Stimulated activated CD8-positive, alpha-beta memory T cell treated with anti-CD3 and anti-CD28 coated beads, Interleukin-2, amount 100 ng/mL, for 1 hour (primary cell): ENCODE data around the gene SPPL3.
A peak's percentile ranks its signal among the peaks of the same experiment; 100 is the strongest.
"Not testable (repeated sequence)": the region's sequence is repeated elsewhere in the genome, so short reads cannot be mapped to it uniquely, and the experiment has no call there.

Experiments
- DNase-seq, 2 donors: peaks; one replicate each; pipeline ENCODE4 v3.0.0-alpha.2; 2020; ENCODE audit warnings: low read depth in 2 of 2

The SPPL3 gene, protein sequence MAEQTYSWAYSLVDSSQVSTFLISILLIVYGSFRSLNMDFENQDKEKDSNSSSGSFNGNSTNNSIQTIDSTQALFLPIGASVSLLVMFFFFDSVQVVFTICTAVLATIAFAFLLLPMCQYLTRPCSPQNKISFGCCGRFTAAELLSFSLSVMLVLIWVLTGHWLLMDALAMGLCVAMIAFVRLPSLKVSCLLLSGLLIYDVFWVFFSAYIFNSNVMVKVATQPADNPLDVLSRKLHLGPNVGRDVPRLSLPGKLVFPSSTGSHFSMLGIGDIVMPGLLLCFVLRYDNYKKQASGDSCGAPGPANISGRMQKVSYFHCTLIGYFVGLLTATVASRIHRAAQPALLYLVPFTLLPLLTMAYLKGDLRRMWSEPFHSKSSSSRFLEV

GRCh38 chr12:120904197-120904773 lies at the start of gene SPPL3:
TSS of gene SPPL3 (minus strand) at chr12:120904358. CDS start at chr12:120903867, 491 bp downstream.
- DNase-seq, result peak; percentile 85 to 86

- no peak for DNase-seq
Observed at GRCh38 chr12:120950807-120951206, 46.6 kb upstream of the SPPL3 start.

DNA sequence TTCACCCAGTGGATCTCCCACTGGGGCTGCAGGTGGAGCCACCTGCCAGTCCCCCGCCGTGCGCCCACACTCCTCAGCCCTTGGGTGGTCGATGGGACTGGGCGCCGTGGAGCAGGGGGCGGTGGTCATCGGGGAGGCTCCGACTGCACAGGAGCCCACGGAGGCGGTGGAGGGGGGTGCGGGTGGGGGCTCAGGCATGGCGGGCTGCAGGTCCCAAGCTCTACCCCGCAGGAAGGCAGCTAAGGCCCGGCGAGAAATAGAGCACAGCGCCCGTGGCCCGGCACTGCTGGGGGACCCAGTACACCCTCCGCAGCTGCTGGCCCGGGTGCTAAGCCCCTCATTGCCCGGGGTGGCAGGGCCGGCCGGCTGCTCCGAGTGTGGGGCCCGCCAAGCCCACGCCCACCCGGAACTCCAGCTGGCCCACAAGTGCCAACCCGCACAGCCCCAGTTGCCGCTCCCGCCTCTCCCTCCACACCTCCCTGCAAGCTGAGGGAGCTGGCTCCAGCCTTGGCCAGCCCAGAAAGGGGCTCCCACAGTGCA lies 46.2 kb upstream of the SPPL3 start:
- DNase-seq, result not testable (repeated sequence)

- DNase-seq, result not testable (repeated sequence)
Observed at GRCh38 chr12:120945516-120945915, 41.4 kb upstream of the SPPL3 start.

DNA sequence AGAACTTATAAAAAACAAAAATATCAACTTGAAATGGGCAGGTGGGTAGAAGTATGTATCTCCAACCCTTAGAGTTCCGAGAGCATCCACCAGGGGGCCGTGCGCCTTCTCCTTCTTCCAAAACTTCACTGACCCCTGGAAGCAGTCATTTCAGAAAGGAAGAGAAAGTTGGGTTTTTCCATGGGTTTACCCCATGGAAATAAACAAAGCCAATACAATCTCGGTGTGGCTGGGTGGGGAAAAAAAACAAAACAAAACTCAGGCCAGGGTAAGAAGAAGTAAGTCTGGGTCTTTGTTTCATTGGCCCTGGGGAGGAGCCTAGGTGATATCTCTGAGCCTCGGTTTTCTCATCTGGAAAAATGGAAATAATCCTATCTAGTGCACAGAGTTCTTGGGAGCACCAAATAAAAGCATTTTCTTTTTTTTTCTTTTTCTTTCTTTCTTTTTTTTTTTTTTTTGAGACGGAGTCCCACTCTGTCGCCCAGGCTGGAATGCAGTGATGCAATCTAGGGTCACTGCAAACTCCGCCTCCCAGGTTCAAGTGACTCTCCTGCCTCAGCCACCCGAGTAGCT lies 40.6 kb upstream of the SPPL3 start:
- DNase-seq, result peak; percentile 34 to 48

DNA sequence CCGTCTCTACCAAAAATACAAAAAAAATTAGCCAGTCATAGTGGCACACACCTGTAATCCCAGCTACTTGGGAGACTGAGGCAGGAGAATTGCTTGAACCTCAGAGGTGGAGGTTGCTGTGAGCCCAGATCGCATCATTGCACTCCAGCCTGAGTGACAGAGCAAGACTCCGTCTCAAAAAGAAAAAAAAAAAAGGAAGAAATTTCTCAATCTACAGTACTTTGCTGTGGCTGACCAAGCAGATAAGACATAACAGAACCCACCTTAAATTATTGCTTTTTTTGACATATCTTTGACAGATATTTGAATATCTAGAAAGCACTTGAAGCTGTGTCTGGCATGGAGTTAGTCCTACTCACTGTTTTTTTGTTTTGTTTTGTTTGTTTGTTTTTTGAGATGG lies 39.3 kb upstream of the SPPL3 start:
- DNase-seq, result no peak

DNA sequence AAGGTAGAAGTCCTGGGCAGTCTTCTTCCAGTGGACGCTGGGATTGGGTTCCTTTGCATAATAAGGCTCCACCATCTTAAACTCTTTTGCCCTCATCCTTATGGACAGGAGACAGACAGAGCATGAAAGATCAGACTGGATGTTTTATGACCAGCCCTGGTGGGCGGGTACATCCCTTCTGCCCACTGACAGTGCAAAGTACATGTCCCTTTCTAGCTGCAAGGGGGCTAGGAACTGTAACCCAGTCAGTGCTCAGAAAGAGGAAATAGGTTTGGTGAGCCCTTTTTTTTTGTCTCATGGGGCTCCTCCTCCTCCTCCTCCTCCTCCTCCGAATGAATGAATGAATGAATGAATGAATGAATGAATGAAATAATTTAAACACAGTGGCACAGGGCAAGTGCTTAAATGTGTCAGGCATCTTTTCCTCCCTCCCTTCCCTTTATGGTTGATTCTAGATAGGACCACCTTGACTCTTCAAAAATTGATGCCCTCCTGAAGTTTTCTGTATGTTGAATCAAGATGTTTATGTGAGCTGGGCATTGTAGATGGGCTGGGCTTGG lies 37.8 kb upstream of the SPPL3 start:
- no peak for DNase-seq

DNA sequence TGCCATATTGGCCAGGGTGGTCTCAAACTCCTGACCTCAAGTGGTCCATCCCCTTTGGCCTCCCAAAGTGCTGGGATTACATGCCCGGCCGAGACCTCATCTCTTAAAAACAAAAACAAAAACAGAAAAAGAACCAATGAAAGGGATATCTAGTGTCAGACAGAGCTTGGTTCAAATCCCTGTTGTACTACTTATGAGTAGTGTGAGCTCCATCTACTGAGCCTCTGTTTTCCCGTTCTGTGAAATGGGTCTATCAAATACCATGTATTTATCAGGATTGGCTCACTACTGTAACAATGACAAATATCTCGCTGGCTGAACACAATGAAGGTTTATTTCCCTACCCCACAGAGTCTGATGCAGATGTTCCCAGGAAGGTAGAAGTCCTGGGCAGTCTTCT lies 37.3 kb upstream of the SPPL3 start:
- DNase-seq, result no peak

GRCh38 chr12:120940799-120941198 lies 36.6 kb upstream of the SPPL3 start:
- no peak for DNase-seq

DNA sequence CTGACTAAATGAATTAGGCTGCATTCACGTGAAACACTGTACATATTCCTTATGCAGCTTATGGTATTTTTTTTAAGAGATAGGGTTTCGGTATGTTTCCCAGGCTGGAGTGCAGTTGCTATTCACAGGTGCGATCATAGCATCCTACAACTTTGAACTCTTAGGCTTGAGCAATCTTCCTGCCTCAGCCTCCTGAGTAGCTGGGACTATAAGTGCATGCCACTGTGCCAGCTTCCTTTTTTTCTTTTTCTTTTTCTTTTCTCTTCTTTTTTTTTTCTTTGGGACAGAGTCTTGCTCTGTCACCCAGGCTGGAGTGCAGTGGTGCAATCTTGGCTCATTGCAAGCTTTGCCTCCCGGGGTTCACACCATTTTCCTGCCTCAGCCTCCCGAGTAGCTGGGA lies 35.8 kb upstream of the SPPL3 start:
- no peak for DNase-seq

GRCh38 chr12:120939523-120939922 lies 35.4 kb upstream of the SPPL3 start:
- no peak for DNase-seq

DNA sequence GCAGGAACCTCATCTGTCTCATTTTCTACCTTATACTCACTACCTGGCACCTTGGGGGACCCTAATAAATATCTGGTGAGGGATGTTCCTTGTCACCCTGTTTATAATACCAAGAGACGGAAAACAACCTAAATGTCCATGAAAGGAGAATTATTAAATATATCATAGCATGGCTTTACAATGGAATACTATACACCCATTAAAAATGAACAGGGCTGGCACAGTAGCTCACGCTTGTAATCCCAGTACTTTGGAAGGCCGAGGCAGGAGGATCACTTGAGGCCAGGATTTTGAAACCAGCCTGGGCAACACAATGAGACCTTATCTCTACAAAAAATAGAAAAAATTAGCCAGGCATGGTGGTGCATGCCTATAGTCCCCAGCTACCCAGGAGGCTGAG lies 34.3 kb upstream of the SPPL3 start:
- no peak for DNase-seq

DNA sequence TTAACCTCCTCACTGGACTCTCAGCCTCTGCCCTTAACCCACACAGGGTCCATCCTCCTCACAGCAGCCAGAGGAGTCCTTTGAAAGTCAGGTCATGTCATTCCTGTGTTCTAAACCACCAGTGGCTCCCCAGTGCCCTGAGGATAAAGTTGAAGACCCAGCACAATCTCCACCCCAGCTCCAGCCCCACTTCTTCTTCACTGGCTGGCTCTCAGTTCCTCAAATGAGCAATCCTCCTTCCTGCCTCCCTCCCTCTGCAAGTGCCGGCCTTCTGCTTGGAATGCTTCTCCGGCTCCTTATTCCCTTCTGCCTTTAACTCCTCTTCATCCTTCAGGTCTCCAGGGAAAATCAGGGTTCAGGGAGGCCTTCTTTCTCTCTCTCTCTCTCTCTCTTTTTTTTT lies 32.0 kb upstream of the SPPL3 start:
- DNase-seq, result no peak

DNA sequence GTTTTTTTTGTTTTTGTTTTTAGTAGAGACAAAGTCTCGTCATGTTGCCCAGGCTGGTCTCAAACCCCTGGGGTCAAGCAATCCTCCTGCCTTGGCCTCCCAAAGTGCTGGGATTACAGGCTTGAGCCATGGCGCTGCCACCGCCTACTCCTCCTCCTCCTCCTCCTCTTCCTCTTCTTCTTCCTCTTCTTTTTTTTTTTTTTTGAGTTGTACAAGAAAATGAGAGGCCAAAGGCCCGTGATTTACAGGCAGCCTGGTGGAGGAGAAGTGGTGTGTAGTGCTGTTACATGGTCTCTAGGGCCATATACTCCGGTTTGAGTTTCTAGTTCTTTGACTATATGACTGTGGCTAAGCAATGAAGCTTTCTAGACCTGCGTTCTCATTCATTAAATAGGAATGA lies 29.6 kb upstream of the SPPL3 start:
- no peak for DNase-seq

GRCh38 chr12:120932956-120933526 lies 28.9 kb upstream of the SPPL3 start:
- DNase-seq, result no peak

DNA sequence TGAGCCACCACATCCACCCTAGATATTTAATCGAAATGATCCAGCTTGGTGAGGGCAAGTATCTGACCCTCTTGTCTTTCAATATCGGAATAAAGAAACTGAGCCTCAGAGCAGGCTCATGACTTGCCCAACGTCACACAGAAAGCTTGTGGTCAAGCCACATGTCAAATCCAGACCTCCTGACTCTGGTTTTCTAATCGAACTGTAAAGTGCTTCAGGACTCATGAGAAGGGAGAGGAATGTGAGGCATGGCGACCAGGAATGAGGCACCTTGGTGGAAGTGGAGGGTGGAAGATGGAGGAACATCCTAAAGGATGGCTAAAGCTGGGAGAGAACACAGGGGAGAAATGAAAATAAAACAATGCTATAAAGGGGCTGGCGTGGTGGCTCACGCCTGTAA lies 27.9 kb upstream of the SPPL3 start:
- no peak for DNase-seq

GRCh38 chr12:120930032-120930431 lies 25.9 kb upstream of the SPPL3 start:
- no peak for DNase-seq

DNA sequence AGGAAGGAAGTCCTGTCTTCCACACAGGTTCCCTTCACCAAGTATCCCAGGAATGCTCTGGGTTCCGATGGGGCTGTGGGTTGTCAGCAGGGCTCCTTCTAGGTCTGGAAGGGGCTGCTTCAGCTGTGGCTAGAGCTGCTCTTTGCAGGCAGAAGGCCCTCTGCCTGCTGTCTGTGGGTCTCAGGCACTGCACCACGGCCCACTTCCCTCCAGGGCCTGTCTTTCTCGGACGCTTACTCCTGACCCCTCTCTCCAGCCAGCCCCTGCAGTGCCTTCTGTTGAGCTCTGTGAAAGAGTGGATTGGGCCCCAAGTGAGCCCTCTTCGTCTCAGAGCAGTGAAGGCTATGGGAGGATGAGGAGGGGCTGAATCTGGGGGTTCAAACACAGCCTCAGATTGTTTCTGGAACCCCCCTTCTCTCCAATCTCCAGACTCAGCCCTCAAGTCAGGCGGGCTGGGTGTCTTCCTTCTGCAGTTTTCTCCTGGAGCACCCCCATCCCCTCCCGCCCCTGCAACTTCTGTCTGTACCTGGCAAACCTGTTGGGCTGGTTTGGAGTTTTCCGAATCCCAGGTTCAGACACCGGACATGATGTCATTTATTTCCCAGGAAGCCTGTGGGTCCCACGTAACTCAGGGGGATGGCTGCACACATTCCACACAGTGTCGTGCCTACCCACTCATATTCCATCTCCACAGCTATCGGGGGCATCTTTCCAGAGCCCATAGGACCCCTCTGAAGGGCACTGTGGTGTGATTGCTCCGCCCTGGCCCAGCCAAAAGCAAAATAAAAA lies 24.9 kb upstream of the SPPL3 start:
- DNase-seq, result no peak

DNA sequence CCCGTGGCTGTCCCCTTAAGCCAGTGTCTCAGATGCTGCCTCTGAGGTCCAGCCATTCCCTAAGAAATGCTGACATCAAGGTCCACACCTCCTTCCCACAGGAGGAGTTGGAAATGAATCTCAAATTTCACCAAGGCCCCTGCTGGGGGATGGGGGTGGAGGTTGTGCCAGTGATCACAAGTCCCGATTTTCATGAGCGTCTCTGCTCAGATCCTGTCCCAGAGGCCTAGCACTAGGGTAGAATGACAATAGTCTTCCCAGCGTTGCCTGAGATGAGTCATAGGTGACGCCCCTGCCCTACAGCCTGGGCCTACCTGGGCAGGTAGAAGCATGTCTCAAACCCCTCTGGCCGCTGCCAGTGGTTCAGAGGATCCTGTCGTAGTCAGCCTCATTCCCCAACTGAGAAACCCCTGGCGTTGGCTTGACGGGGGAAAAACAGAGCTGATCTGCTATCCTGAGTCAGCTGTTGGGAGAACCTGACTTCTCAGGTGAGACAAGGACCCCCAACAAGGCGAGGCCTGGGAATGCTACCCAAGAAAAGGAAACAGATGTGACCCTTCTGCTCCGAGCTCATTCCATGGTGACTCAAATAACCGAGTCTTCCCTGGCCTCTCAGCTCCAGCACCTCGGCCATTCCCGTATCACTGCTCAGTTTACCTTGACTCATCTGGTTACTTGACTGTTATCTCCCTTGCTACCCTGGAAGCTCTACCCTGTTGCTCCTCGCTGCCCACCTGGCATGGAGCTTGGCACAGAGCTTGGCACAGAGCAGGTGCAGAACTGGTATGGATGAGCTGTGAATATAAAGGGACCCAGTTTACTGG lies 21.8 kb upstream of the SPPL3 start:
- no peak for DNase-seq

GRCh38 chr12:120922279-120922678 lies 18.1 kb upstream of the SPPL3 start:
- no peak for DNase-seq

- DNase-seq, result no peak
Observed at GRCh38 chr12:120921637-120922036, 17.5 kb upstream of the SPPL3 start.
